Bladder microvascular endothelial cell (primary cell): ENCODE data around the gene NPY4R. TPM values are rescaled to one million over a fixed set of nuclear protein-coding genes. Genes with fewer than 3 reads are reported as not detected.

Source experiments
- total RNA-seq: library from RNA; depleted of rRNA; stranded (reverse); fragments of >200 nt; gene quantifications from 2 replicates; pipeline ENCODE4 v1.2.3, GENCODE V29; 2014

NPY4R gene, protein sequence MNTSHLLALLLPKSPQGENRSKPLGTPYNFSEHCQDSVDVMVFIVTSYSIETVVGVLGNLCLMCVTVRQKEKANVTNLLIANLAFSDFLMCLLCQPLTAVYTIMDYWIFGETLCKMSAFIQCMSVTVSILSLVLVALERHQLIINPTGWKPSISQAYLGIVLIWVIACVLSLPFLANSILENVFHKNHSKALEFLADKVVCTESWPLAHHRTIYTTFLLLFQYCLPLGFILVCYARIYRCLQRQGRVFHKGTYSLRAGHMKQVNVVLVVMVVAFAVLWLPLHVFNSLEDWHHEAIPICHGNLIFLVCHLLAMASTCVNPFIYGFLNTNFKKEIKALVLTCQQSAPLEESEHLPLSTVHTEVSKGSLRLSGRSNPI
- total RNA-seq = not detected in 2 replicates

DNA sequence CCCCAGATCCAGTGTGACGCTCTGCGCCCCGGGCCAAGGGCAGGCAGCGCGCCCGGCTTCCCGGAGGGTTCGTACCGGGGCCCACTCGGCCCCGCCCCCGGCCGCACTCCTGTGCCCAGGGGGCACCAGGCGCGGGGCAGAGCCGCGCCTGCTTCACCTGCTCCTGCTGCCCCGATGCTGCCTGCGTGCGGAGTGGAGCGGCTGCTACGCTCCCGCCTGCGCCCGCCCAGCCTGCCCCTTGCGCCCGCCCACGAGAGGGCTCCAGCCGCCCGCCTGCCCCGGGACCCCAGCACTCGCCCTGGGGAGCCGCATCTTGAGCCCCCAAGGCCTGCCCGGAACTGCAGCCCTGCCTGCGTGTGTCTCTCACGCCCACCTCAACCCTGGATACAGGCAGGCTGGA is at the start of gene NPY4R:
NPY4R (minus strand) TSS at position 194 of the 400 bp plus-strand sequence. CDS start 3,323 bp downstream, outside the sequence.

Other genes starting within 250 kb of the NPY4R start
- 0.16 TPM in 1 of 2 replicates, not detected in the other for gene ANTXRL, start 179.0 kb downstream of the NPY4R start, total RNA-seq
- not detected in 2 replicates for gene ANXA8L1, start 90.2 kb downstream of the NPY4R start, total RNA-seq
- not detected in 2 replicates for gene GPRIN2, start 90.7 kb upstream of the NPY4R start, total RNA-seq
- gene SYT15, start 113.2 kb upstream of the NPY4R start, total RNA-seq = 0.32 and 0.44 TPM in 2 replicates